HG02763 (cell line): ENCODE results near the gene WNK2.

Source experiments
- ATAC-seq: cut with Tn5 transposase; IDR thresholded peaks from one replicate; pipeline ENCODE4 v1.9.1; 2021; ENCODE audit warnings: mild to moderate bottlenecking, moderate library complexity; ENCODE audit not compliant: unreplicated experiment

Gene WNK2

GRCh38 chr9:93303258-93303771 lies 119.4 kb downstream of the WNK2 start:
- ATAC-seq, result no peak

- no peak for ATAC-seq
Observed at GRCh38 chr9:93303806-93304573, 120.1 kb downstream of the WNK2 start.

- ATAC-seq, result no peak
Observed at GRCh38 chr9:93304574-93305496, 120.9 kb downstream of the WNK2 start.

GRCh38 chr9:93305497-93306020 lies 121.6 kb downstream of the WNK2 start:
- no peak for ATAC-seq

- no peak for ATAC-seq
Observed at GRCh38 chr9:93306081-93306480, 122.1 kb downstream of the WNK2 start.

GRCh38 chr9:93306579-93307091 lies 122.7 kb downstream of the WNK2 start:
- no peak for ATAC-seq

- ATAC-seq, result no peak
Observed at GRCh38 chr9:93307468-93308157, 123.7 kb downstream of the WNK2 start.

GRCh38 chr9:93308158-93308602 lies 124.2 kb downstream of the WNK2 start:
- no peak for ATAC-seq

- no peak for ATAC-seq
Observed at GRCh38 chr9:93308676-93309075, 124.7 kb downstream of the WNK2 start.

GRCh38 chr9:93309889-93310425 lies 126.0 kb downstream of the WNK2 start:
- no peak for ATAC-seq

GRCh38 chr9:93315118-93315517 lies 131.2 kb downstream of the WNK2 start:
- ATAC-seq, result no peak

- no peak for ATAC-seq
Observed at GRCh38 chr9:93315960-93316359, 132.0 kb downstream of the WNK2 start.

GRCh38 chr9:93316726-93317494 lies 133.0 kb downstream of the WNK2 start:
- ATAC-seq, result no peak

- no peak for ATAC-seq
Observed at GRCh38 chr9:93317495-93318094, 133.7 kb downstream of the WNK2 start.

GRCh38 chr9:93318480-93318879 lies 134.5 kb downstream of the WNK2 start:
- ATAC-seq, result no peak

GRCh38 chr9:93319301-93319991 lies 135.5 kb downstream of the WNK2 start:
- ATAC-seq, result no peak

GRCh38 chr9:93319992-93320500 lies 136.1 kb downstream of the WNK2 start:
- ATAC-seq, result no peak

GRCh38 chr9:93320591-93321219 lies 136.8 kb downstream of the WNK2 start:
- no peak for ATAC-seq
